Measurements from ENCODE around the gene FAM53A.
"Not testable (repeated sequence)": the region's sequence is repeated elsewhere in the genome, so short reads cannot be mapped to it uniquely, and the experiment has no call there.

The FAM53A gene

DNA sequence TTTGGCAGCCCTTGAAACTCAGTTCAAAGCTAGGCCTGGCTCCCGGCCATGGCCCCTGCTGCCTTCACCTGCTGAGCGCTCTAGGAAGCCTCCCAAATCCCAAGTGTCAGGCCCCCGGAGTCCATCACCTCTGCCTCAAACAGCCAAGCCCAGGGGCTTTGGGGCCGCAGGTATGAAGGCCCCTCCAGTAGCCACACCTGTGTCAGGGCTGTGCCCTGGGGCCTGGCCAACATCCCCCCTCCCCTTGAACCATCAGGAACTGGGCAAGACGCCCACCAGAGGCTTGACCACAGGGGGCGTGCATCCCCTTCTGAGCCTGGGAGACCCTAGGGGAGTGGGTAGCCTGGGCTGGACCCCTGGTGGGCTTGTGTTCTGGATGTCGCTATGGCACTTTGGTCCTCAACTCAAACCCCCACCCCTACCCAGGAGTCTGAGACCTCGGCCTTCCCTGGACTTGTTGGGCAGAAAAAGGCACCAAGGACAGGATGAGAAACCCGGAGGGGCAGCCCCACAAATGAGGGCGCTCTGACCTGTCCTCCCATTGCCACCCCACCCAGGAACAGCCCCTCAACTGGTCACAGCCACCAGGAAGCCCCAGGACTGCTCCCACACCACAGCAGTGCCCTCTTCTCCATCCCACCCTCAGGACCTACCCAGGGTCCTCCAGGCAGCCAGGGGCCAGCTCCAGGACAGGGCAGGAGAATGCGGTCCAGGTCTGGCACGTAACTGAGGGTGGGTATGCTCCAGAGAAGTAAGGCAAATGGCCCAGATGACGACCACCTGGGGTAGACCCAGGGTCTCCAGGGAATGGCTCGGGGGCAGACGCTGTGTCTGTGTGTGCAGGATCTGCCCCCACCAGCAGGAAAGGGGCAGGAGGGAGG, 32.2 kb upstream of the FAM53A start:
- DNase-seq = no peak

GRCh38 chr4:1715002-1715758, 31.1 kb upstream of the FAM53A start:
- no peak for DNase-seq

GRCh38 chr4:1714303-1715001, 30.3 kb upstream of the FAM53A start:
- peak; percentile 52 for DNase-seq

- no peak for DNase-seq
These were observed 29.1 kb upstream of the FAM53A start for GRCh38 chr4:1713003-1713851.

- DNase-seq = peak; percentile 92
These were observed 28.3 kb upstream of the FAM53A start, which contains the start of gene SLBP for GRCh38 chr4:1712216-1713002. TSS of gene SLBP (minus strand) at chr4:1712319. CDS start at chr4:1712188, 131 bp downstream.

GRCh38 chr4:1711571-1712215, 27.6 kb upstream of the FAM53A start:
- DNase-seq = no peak

DNA sequence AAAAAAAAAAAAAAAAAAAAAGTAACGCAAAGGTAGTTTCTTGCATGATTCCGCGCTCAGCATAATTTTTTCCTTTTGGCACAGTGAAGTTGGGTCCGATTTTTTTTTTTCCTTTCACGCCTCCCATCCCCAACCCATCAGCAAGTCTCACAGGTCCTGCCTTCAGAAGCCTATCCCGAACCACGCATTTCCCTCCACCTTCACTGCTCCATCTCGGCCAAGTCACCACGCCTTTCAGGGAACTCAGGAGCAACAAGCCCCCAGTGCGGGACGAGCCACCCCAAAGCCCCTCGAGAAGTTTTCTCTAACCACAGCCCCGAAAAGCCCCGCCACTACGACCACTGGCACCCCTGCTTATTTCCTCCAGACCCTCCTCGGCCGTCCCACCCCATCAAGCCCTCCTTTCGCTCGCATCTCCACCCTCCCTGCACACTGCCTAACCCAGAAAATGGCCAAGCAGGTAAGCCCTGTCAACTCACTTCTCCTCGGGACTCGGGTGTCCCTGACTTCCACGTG, 27.0 kb upstream of the FAM53A start:
- no peak for DNase-seq

DNA sequence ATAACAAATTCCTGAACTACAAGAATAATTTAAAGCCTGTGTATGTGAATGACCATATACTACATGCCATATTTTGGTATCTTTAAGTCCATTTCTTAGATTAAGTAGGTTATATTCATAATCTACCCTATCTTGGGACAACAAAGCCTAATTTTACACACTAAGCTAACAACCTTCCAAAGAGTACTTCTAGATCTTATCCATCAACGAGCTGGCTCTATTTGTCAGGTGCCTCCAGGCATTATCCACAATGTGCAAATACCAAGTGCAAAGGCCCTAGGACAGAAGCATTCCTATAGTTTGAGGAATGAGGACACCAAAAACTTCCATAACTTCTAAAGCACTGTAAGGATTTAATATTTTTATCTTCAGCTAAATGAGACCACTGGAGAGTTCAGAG, 24.5 kb upstream of the FAM53A start:
- no peak for DNase-seq

GRCh38 chr4:1706358-1706757, 22.2 kb upstream of the FAM53A start:
- no peak for DNase-seq

- no peak for DNase-seq
These were observed 21.6 kb upstream of the FAM53A start for GRCh38 chr4:1705732-1706131.

GRCh38 chr4:1703867-1704266, 19.8 kb upstream of the FAM53A start:
- DNase-seq = no peak

DNA sequence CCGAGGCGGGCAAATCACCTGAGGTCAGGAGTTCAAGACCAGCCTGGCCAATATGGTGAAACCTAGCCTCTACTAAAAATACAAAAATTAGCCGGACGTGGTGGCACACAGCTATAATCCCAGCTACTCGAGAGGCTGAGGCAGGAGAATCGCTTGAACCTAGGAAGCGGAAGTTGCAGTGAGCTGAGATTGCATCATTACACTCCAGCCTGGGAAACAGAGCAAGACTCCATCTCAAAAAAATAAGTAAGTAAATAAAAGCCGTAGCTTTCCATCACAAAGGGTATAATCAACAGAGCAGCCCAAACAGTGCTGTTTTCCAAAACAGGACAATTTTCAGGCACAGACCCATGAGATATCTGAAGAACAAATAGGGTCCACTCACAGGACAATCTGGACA, 17.6 kb upstream of the FAM53A start:
- not testable (repeated sequence) for DNase-seq

- DNase-seq = no peak
These were observed 11.8 kb upstream of the FAM53A start for GRCh38 chr4:1695913-1696312.

DNA sequence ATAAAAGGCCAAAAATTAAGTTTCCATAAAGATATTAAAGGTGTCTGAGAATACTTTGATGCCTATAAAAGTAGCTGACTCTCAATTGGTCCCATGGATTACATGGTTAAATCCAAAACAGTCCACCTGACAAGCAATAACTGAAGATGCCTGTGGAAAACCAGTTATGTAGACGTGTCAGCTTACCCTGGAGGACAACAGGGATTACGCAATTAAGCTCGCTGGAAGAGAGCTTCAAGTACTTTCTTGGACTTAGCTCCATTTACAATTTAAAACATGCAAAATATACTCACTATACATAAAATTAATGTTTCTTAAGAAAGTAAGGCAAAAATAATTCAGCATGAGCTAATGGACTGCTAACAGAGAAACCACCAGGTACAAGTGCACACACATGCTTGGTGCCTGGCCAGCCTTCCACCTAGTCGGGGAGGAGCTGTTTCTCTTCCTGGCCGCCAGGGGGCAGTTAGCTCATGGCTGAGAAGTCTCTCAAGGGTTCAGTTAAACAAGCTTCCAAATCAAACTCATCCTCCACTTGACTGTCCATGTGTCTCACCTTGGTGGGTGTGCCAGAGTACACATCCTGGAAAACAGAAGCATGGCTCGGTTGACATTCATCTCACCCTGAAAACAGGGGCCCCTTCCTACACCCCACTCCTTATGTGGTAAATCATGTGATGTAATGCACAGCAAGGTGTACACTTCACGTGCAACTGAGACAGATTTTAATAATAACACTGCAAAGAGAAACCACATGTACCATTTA, 9.2 kb upstream of the FAM53A start:
- peak; percentile 72 for DNase-seq

DNA sequence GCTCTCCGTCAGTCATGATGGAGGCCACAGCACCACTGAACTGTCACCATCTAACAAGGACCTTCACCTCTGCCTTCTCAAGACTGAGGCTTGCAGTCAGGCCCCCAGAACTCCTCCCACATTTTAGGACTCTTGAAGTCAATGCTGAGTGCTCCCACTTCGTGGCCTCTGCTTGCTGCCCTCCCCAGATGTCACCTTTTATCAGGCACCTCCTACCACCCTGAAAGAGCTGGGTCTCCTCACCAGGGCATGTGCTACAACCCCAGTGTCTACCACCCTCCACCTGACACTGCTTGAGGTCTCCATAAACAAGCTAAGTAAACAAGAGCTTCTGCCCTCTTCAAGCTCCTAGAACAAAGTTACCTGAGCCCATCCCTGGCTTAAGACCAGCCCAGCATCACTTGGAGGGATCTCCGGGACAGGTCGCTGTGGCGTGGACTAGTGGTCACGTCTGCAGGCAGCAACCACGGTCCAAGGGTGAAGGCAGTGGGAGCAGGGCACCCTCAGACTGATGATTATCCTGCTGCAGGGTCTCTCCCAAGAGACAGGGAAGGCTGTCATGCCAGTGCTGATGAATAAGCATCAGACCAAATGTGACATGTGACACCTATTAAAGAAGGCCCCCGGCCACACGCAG, 7.7 kb upstream of the FAM53A start:
- DNase-seq = no peak

GRCh38 chr4:1690698-1691097, 6.6 kb upstream of the FAM53A start:
- DNase-seq = no peak

- no peak for DNase-seq
These were observed 2.4 kb upstream of the FAM53A start for GRCh38 chr4:1686440-1687036.

DNA sequence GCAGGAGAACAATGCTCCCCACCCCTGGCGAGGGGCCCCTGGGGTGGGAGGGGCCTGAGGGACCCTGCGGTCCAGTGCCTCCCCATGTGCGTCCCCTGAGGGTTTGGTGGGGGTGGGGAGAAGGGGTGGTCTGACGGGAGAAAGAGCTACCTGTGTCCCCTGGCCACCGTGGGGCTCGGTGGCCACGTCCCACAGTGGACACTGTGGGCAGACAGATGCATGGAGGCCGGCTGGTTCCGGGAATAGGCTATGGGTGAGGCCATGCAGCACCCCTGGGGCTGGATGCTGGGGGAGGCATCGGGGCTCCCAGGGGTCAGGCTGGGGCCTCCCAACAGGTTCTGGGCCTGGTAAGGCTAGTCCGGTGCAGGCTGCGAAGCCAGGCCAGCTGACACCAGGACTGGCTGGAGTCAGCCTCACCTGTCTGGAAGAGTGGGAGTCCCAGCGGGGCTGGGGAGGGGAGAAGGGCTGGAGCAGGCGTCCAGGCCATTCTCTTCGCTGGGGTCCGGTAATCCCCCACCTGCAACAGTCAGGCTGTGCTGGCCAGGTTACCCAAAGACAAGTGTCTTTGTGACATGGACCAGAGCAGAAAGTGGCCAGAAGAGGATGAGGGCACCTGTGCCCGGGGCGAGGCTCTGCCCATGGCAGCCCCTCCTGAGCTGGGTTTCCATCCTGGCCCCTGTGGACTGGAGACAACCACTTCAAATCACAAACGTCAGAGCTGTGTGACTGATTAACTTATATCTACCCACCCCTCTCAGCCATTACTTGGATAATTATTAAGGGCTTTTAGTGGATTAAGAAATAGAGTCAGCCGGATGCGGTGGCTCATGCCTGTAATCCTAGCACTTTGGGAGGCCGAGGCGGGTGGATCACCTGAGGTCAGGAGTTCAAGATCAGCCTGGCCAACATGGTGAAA, 1.4 kb upstream of the FAM53A start:
- DNase-seq = no peak
